IPS DF 6.9 (cell line): ENCODE data around the gene CHCHD6.
A peak's percentile ranks its signal among the peaks of the same experiment; 100 is the strongest.

ENCODE experiments used
- DNase-seq: peaks from one replicate; pipeline ENCODE4 v3.0.0-alpha.2; 2013; ENCODE audit warnings: low read depth, low spot score
- H3K27ac ChIP-seq: one replicate; pipeline ENCODE4 v1.5.1; 2013; ENCODE audit warnings: low read length, control low read depth
- H3K27me3 ChIP-seq: 2 replicates; pipeline ENCODE4 v1.6.1; 2013; ENCODE audit warnings: mild to moderate bottlenecking, low read length; ENCODE audit not compliant: control insufficient read depth, insufficient read depth
- H3K36me3 ChIP-seq: 2 replicates; pipeline ENCODE4 v1.6.1; 2013; ENCODE audit warnings: low read length; ENCODE audit not compliant: control insufficient read depth, insufficient read depth
- H3K4me1 ChIP-seq: 2 replicates; pipeline ENCODE4 v1.6.1; 2013; ENCODE audit warnings: low read length; ENCODE audit not compliant: control insufficient read depth, insufficient read depth
- H3K4me3 ChIP-seq: 2 replicates; pipeline ENCODE4 v1.5.1; 2013; ENCODE audit warnings: mild to moderate bottlenecking, low read length
- H3K9me3 ChIP-seq: 2 replicates; pipeline ENCODE4 v1.6.1; 2013; ENCODE audit warnings: low read length, inconsistent platforms; ENCODE audit not compliant: control insufficient read depth, insufficient read depth
- WGBS: extraction: QIAGEN DNeasy Blood & Tissue Kit; methylation state at CpG from one replicate; pipeline ENCODE4 v1.1.7; 2013; ENCODE audit warnings: mixed read lengths, missing lambda C conversion rate; ENCODE audit not compliant: insufficient read length, insufficient coverage; 5-methylcytosine and 5-hydroxymethylcytosine counted together

Gene CHCHD6

DNA sequence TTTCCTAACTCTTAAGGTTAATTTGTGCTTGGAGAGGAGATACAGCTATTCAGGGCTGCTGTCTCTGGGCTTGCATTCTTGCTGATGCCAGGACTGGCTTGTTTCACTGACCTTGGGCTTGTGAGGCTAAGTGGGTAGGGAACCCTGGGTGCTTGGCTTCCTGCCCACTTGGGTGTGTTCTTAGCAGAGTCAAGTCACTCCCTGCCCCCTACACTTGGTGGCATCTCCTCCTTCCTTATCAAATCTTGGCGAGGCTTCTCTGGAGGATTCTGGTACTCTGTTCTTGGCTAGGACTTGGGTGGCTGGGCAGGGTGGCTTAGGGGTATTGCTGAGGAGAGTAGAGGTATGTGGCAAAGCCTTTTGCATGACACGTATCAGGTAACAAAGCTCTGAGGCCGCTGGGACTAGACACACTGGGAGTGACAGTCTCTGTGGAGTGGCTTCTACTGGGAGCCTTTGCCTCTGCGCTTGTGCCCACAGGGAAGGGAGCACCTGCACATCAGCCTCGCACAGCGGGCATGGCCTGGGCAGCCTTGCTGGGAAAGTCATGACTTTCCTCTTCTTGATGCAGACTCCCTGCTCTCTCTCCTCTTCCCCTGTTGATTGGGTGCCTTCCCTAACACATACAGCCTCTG, 41.8 kb downstream of the CHCHD6 start:
- H3K9me3 ChIP-seq: no peaks in the 10 kb centered on the region
- WGBS: no CpG with 5 or more reads among the region's 6 CpGs
- peaks cover 4% of the 10 kb centered on the region for H3K4me1 ChIP-seq
- H3K36me3 ChIP-seq: no peaks in the 10 kb centered on the region
- H3K27me3 ChIP-seq: no peaks in the 10 kb centered on the region
- DNase-seq: no peak
- H3K4me3 ChIP-seq: no peak overlapping the region
- no peak overlapping the region for H3K27ac ChIP-seq

DNA sequence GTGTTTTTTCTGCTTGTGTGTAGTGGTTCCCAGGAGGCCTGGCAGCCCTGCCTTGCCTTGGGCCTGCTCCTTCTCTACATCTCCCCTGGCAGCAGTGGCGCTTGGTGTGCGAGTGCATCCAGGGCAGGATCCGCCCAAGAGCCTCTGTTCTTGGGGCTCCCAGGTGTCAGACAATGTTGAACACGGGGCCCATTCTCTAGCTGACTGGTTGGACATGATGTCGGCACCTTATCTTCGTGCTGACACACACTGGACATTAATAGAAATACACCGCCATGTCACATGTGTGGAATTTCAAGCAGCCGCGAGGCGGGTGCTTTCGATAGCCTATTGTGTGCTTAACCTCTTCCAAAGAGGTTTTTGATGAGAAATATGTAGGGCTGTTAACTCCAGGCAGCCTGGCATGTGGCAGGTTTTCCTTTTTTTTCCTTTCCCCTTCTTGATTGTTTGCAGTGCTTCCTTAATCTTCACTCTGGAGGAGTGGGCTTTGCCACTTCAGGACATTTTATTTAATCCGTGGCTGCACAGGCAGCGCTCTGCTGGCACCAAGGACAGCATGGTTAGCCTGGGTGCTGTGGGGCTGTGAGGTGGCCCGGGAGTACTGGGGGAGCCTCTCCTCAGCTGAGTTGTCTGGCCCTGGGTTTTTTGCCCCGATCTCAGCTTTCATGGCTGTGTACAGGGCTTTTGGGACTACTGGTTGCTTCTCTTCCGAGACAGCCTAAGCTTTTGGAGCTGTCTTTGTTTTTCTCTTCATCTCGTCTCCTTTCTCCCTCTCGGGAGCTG, 42.5 kb downstream of the CHCHD6 start:
- H3K4me3 ChIP-seq: no peak overlapping the region
- H3K27ac ChIP-seq: no peak overlapping the region
- no peak for DNase-seq
- H3K9me3 ChIP-seq: no peaks in the 10 kb centered on the region
- WGBS: no CpG with 5 or more reads among the region's 18 CpGs
- H3K27me3 ChIP-seq: no peaks in the 10 kb centered on the region
- peaks cover 4% of the 10 kb centered on the region for H3K4me1 ChIP-seq
- no peaks in the 10 kb centered on the region for H3K36me3 ChIP-seq

DNA sequence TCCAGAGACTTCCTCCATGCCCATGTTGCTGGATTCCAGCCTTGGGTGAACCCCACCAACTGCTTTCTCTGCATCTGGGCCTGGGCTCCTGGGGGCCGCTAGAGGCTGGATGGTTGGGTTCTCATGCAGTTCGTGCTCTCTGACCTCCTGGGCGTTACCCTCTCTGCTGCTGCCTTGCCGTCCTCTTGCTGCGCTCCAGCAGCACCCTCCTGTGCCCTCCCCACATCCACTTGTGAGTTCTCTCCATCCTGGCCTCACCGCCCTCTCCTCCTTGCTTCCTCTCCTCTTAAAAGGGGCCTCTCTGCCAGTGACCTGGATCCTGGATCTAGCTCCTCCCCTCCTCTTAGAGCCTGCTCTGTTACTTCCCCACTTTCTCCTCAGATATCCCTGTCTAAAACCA, 43.7 kb downstream of the CHCHD6 start:
- H3K36me3 ChIP-seq: no peaks in the 10 kb centered on the region
- no peak overlapping the region for H3K27ac ChIP-seq
- H3K9me3 ChIP-seq: no peaks in the 10 kb centered on the region
- no peak for DNase-seq
- peaks cover 6% of the 10 kb centered on the region for H3K4me1 ChIP-seq
- no CpG with 5 or more reads among the region's 6 CpGs for WGBS
- no peak overlapping the region for H3K4me3 ChIP-seq
- no peaks in the 10 kb centered on the region for H3K27me3 ChIP-seq

DNA sequence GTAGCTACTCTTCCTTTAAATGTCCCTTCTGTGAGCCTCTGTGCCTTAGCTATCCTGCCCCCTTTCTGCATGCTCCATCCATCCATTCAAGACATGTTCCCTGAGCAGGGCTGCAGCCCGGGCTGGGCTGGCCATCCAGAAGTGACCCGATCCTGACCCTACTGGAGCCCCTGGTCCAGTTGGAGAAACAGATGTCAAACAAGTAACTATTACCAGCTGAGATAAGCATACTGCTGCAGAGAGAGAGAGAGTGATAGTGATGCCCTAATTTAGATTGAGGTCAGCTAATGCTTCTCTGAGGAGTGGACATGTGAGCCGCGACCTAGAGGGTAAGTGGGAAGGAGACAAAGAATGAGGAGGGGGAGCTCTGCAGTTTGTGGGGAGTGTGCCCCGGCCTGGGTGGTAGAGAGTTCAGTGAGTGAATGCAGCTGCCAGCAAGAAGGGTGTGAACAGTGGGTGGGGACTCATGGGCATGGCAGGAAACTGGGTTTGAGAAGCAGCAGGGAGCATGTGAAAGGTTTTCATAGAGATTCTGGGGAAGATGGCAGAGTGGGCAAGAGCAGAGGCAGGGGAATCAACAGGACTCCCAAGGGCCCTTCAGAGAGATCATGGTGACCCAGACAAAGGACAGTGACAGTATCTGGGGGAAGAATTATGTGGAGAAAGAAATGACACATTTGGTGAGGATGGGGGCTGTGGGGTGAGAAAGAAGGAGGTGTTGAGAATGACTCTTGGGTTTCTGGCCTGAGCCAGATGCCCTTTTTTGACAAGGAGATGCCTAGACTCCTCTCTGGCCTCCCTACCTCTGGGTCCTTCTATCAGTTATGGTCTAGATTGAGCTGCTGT, 44.9 kb downstream of the CHCHD6 start:
- Histone ChIP-seq H3K9me3 (no peaks in the 10 kb centered on the region), H3K27me3 (no peaks in the 10 kb centered on the region), H3K4me3 (no peak overlapping the region), H3K27ac (no peak overlapping the region), H3K36me3 (no peaks in the 10 kb centered on the region), H3K4me1 (peaks cover 8% of the 10 kb centered on the region)
- DNase-seq: no peak
- no CpG with 5 or more reads among the region's 5 CpGs for WGBS

DNA sequence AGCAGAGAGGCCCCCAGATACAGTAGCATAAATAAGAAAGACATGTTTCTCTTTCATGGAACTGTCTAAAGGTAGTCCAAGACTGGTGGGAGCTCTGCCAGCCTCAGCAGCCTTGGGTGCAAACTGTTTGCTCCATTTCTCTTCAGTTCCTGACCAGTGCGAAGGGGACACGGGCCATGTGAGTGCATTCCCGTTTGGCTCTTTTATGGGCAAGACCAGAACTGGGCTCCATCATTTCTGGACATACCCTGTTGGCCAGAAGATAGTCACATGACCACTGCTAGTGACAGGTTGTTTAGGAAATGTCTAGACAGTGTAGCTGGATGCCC, 45.5 kb downstream of the CHCHD6 start:
- no peaks in the 10 kb centered on the region for H3K36me3 ChIP-seq
- peaks cover 8% of the 10 kb centered on the region for H3K4me1 ChIP-seq
- H3K4me3 ChIP-seq: no peak overlapping the region
- DNase-seq: no peak
- H3K27ac ChIP-seq: no peak overlapping the region
- no CpG with 5 or more reads among the region's 3 CpGs for WGBS
- no peaks in the 10 kb centered on the region for H3K27me3 ChIP-seq
- no peaks in the 10 kb centered on the region for H3K9me3 ChIP-seq

- Histone ChIP-seq H3K27ac (no peak overlapping the region), H3K9me3 (no peaks in the 10 kb centered on the region), H3K27me3 (no peaks in the 10 kb centered on the region), H3K36me3 (no peaks in the 10 kb centered on the region), H3K4me3 (no peak overlapping the region), H3K4me1 (peaks cover 8% of the 10 kb centered on the region)
- no CpG with 5 or more reads among the region's 8 CpGs for WGBS
- no peak for DNase-seq
Measured at GRCh38 chr3:126749931-126750755, 46.1 kb downstream of the CHCHD6 start.

DNA sequence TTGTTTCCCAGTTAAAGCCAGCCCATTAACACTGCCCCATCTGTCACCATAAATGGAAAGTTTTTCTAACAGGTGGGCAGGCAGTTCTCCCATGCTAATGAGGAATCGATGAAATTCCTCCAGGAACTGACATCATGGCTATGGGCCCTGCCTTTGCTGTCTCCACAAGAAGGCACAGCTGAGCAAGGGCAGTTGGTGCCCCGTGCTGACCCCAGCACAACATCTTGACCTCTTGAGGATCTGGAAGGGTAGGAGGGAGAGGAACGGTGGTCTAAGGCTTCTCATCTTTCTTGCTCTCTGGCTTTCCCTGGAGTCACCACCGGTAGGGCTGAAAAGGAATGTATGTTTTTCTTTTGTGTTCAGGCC, 46.7 kb downstream of the CHCHD6 start:
- H3K9me3 ChIP-seq: no peaks in the 10 kb centered on the region
- H3K36me3 ChIP-seq: no peaks in the 10 kb centered on the region
- H3K27me3 ChIP-seq: no peaks in the 10 kb centered on the region
- no CpG with 5 or more reads among the region's 4 CpGs for WGBS
- H3K27ac ChIP-seq: no peak overlapping the region
- peaks cover 8% of the 10 kb centered on the region for H3K4me1 ChIP-seq
- DNase-seq: no peak
- H3K4me3 ChIP-seq: no peak overlapping the region

GRCh38 chr3:126751611-126752302, 47.7 kb downstream of the CHCHD6 start:
- H3K27ac ChIP-seq: no peak overlapping the region

DNA sequence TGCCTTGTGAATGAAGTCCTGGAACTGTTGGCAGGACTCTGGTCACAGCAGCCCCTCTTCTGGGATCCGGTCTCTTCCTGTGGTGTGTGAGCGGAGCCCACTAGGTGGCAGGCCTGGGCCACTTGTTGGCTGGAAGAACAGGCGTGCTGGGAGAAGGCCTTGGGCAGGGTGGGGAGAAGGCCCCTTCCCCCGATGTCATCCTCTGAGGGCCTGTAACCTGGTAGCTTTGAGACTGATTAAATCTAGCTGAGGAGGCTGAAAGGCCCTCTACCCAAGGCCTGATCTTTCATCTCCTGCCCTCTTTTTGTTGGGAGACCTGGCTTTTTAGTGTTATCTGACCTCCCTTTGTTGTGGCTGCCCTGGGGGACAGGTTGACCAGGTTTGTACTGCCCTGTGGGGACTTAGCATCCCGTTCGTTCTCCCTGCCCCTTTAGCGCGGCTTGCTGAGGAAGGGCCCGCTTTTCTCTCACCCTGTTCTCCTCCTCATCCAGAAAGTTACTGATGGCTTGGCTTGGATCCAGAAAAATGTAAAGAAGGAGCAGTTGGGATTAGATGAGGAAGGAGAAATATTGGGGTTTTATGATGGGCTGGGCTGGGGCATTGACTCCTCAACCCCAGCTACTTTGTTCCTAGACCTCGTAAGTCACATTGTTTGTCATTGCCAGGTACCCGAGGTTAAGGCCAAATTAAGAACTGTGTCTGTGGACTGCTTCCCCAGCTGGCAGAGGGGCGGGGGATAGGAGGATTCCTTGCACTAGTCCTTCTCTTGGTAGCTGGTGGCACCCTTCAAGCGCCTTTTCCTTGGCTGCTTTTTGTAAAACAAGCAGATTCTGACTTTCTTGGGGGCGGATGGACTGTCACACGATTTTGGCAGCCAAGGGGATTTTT, 48.5 kb downstream of the CHCHD6 start:
- DNase-seq: peak; percentile 84
- H3K27me3 ChIP-seq: no peaks in the 10 kb centered on the region
- no CpG with 5 or more reads among the region's 15 CpGs for WGBS
- no peaks in the 10 kb centered on the region for H3K36me3 ChIP-seq
- no peaks in the 10 kb centered on the region for H3K9me3 ChIP-seq
- peaks cover 8% of the 10 kb centered on the region for H3K4me1 ChIP-seq
- no peak overlapping the region for H3K27ac ChIP-seq
- no peak overlapping the region for H3K4me3 ChIP-seq

More at GRCh38 chr3:126751611-126752302, 47.7 kb downstream of the CHCHD6 start:
- Histone ChIP-seq H3K27me3 (no peaks in the 10 kb centered on the region), H3K4me1 (peaks cover 8% of the 10 kb centered on the region), H3K36me3 (no peaks in the 10 kb centered on the region), H3K9me3 (no peaks in the 10 kb centered on the region), H3K4me3 (no peak overlapping the region)
- WGBS: no CpG with 5 or more reads among the region's 7 CpGs
- DNase-seq: no peak
